Activated CD4-positive, alpha-beta T cell treated with anti-CD3 and anti-CD28 coated beads for 1 hour (primary cell): ENCODE measurements around the gene PHLDA2.
"Not testable (repeated sequence)": the region's sequence is repeated elsewhere in the genome, so short reads cannot be mapped to it uniquely, and the experiment has no call there.

Experiments used
- DNase-seq: peaks from one replicate; pipeline ENCODE4 v3.0.0-alpha.2; 2020

Gene PHLDA2

DNA sequence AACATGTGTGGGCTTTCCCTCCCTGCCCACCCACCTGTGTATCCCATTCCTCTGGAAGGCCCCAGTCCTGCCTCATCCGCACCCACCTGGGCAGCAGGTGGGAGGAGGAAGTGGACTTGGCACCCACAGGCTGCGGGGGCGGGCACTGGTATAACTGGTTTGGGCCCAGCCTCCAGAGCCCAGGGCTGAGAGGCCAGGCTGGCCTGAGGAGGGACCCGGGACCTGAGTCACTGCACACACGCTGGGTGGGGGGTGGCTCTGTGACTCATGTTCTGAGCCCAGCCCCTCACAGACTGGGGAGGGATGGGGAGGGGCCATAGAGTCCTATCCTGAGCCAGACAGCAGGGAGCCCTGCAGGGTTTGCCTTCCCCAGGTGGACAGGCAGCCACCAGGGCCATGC lies 16.7 kb downstream of the PHLDA2 start:
- DNase-seq = no peak

DNA sequence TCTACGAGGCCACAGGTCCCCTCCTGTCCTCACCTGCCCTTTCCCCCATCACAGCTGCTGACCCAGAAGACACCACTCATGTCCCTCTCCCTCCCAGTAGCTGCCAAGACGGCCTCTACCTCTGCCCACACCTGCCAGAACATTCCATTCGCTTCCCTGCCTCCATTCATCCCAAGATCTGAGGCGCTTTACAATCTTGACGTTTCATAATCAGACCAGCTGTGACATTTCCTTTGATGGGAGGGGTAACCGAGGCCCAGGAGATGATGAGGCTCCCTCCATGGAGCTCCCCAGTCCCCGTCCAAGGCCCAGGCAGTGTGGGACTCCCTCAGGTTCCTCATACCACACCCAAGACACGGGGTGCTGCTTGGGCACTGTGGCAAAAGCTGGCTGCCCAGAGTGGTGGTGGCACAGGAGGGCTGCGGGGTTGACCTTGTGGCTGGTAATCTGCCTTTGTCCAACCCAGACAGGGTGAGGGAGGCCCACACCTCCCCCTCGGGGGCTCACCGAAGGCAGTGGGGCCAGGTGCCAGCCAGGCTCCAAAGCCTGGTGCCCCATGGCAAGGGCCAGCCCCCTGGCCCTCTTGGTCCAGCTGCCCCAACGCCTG lies 17.3 kb downstream of the PHLDA2 start:
- DNase-seq = no peak

DNA sequence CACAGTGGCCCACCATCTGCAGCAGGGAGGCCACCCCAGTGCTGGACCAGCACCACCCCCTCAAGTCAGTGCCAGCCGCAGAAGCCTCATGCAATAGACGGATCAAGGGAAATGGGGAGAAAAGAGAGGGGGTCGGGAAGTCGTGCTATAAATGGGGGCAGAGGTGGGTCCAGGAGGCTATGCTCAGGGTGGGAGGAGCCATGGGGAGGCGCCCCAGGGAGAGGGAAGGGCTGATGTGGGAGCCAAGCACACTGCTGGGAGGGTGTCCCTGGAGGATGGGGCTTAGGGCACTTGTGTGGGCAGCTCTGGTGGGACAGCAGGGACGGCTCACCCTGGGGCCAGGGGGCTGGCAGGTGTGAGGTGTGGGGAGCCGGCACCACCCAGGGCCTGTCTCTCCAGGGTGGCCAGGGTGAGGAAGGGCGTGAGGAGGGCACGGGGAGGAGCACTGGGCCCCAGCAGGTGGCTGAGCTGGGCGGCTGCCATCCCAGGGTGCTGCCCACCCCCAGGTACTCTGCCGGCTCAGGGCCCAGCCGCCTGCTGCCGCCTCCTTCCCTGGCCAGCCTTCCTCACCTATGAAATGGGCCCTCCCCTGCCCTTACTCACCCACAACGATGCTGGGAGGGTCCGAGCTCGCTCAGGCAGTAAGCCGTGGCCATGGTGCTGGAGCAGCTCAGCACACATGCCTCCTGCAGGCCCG lies 18.0 kb downstream of the PHLDA2 start:
- no peak for DNase-seq

DNA sequence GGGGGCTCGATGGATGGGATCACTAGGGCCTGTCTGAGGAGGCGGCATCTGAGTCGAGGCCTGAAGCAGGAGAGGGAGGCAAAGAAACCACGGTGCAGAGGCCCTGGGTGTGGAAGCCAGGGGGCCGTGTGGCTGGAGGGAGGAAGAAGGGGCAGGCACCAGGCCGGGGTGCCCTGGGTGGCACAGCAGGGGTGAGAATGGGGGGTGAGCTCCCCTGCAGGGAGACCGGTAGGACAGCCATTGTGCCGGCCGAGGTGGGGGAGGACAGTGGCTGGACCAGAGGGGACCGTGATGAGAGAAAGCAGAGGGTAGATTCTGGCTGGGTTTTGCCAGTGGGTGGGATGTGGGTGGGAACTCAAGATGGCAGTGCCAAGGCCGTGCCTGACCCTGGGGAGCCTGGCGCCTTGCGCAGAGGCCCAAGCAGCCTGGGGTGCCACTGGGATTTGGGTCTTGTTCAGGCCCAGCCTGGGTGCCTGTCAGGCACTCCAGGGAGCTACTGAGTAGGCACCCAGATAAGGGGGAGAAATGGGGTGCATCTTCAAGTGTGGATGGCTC lies 18.7 kb downstream of the PHLDA2 start:
- DNase-seq = no peak

GRCh38 chr11:2909133-2909902 lies 19.9 kb downstream of the PHLDA2 start:
- no peak for DNase-seq

GRCh38 chr11:2908130-2908529 lies 21.1 kb downstream of the PHLDA2 start:
- DNase-seq = no peak

DNA sequence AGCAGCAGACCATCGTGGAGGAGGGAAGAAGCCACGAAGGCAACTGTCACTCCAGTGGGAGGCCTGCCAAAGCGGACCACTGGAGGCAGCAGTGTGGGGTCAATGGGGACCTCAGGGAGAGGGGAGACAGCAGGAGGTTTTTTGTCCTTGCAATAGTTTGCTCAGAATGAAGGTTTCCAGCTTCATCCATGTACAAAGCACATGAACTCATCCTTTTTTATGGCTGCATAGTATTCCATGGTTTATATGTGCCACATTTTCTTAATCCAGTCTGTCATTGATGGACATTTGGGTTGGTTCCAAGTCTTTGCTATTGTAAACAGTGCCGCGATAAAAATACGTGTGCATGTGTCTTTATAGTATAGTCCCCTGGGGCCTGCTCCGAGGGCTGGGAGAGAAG lies 23.9 kb downstream of the PHLDA2 start:
- not testable (repeated sequence) for DNase-seq

DNA sequence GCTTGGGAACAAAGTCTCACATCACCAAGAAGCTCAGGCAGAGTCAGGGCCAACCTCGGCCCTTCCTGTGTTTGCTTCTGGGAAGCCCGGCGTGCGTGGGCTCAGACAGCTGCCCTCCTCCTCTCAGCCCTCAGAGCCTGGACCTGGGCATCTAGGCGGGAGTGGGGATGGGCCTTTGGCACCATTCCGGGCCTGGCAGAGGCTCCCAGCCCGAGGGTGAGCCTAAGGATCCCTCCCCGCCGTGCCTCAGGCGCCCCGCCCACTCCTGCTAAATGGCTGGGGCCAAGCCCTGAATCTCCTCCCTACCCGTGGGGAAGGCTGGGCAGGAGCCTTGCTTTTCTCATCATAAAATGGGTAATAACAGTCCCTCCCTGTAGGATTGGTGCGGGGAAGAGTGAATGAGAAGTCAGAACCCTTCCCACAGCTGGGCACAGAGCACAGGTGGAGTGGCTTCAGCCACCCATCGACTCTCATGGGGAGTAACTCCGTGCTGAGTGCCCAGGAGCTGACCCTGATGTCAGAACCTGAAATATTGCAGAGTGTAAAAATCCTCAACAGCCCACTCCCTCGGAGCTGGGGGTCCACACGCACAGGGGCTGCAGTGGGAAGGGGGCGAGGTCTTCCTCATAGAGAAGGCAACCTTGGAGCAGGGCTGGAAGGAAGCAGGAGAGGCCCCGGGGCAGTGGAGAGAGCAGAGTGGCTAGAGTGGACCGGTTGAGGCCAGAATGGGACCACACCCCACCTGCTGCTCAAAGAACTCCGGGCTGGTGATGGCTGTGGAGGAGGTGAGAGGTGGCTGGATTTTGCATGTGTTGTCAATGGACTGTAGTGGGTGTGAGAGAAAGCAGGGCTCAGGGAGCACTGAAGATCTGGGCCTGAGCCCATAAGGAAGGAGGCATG lies 24.8 kb downstream of the PHLDA2 start:
- no peak for DNase-seq

DNA sequence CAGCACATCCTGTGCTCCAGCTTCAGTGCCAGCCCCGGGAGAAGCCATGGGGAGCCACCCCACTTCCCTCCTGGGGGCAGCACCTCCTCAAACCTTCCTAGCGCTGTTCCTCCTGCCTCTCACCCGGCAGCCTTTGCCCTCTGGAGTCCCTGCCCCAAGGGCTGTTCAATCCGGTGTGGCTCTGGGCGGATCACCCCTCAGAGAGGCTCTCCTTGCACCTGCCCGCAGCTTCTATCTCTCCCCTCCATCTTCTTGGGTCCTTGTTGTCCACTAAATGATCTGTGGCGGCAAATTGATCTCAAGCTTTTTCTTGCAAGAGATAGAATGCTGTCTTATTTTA lies 25.6 kb downstream of the PHLDA2 start:
- DNase-seq = no peak

- DNase-seq = no peak
Observed at GRCh38 chr11:2902784-2903671, 26.2 kb downstream of the PHLDA2 start.

- peak; percentile 78 for DNase-seq
Observed at GRCh38 chr11:2901854-2902783, 27.1 kb downstream of the PHLDA2 start.

GRCh38 chr11:2901196-2901796 lies 27.9 kb downstream of the PHLDA2 start:
- no peak for DNase-seq

- DNase-seq = no peak
Observed at GRCh38 chr11:2899080-2899783, 30.0 kb downstream of the PHLDA2 start.

GRCh38 chr11:2898366-2899079 lies 30.7 kb downstream of the PHLDA2 start:
- peak; percentile 34 for DNase-seq

- no peak for DNase-seq
Observed at GRCh38 chr11:2897048-2897447, 32.2 kb downstream of the PHLDA2 start.

DNA sequence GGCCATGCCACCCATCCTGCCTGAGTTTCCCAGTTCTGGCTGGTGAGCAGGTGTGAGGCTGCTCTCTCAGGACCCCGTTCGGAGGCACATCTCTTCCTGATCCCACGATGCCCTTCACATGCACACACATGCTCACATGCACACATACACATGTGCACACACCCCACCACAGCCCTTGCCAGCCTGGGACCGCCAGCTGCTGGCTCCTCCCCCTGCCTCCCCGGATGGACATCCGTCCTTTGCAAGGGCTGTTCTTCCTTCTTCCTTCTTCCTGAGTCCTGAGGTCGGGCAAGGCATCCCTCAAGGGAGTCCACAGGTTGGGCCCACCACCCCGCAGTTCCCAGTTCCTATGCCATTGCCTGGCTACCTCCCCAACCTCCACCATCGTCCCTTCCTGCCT lies 33.2 kb downstream of the PHLDA2 start:
- DNase-seq = no peak

DNA sequence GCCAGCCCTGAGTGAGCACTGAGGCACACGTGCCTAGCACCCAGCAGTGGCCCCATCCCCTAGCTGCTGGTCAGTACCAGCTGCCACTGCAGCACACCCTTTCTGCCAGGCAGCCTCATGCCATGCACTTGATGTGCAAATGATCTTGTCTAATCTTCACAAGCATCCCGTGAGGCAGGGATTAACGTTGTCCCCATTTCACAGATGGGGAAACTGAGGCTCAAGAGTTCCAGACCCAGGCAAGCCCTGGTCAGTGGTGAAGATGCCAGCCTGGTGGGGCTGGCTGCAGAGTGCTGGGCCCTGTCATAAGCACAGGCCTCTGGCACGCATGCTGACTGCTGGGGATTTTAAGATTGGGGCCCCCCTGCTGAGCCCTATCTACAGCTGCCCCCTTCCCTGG lies 35.3 kb downstream of the PHLDA2 start:
- no peak for DNase-seq

GRCh38 chr11:2892967-2893528 lies 36.2 kb downstream of the PHLDA2 start:
- no peak for DNase-seq
